Mucosa of rectum (tissue), 2 donors: ENCODE data around the gene TNIK.

Source experiments
- H3K27ac ChIP-seq, 2 donors: one replicate each; pipeline ENCODE4 v1.7.0; 2013; ENCODE audit warnings: inconsistent platforms in 2 of 2, low read depth in 2 of 2, low read length in 2 of 2
- H3K27me3 ChIP-seq, 2 donors: one replicate each; pipeline ENCODE4 v1.7.0; 2013; ENCODE audit warnings: low read length in 2 of 2; ENCODE audit not compliant: control insufficient read depth in 2 of 2, insufficient read depth in 2 of 2
- H3K36me3 ChIP-seq, 2 donors: one replicate each; pipeline ENCODE4 v1.7.0; 2013; ENCODE audit warnings: low read length in 2 of 2; ENCODE audit not compliant: control insufficient read depth in 2 of 2, insufficient read depth in 2 of 2
- H3K4me1 ChIP-seq, 2 donors: one replicate each; pipeline ENCODE4 v1.7.0; 2013; ENCODE audit warnings: low read length in 2 of 2, mild to moderate bottlenecking in 1 of 2; ENCODE audit not compliant: control insufficient read depth in 2 of 2, insufficient read depth in 2 of 2
- H3K4me3 ChIP-seq, 2 donors: one replicate each; pipeline ENCODE4 v1.7.0; 2013; ENCODE audit warnings: low read length in 2 of 2
- H3K9ac ChIP-seq, 2 donors: one replicate each; pipeline ENCODE4 v1.7.0; 2013; ENCODE audit warnings: low read length in 2 of 2, low read depth in 1 of 2, mild to moderate bottlenecking in 1 of 2
- H3K9me3 ChIP-seq, 2 donors: one replicate each; pipeline ENCODE4 v1.7.0; 2013; ENCODE audit warnings: low read length in 2 of 2; ENCODE audit not compliant: control insufficient read depth in 2 of 2
- donor health status: healthy.
- donor health status: Normal muscosa, but diverticular disease.

The TNIK gene

DNA sequence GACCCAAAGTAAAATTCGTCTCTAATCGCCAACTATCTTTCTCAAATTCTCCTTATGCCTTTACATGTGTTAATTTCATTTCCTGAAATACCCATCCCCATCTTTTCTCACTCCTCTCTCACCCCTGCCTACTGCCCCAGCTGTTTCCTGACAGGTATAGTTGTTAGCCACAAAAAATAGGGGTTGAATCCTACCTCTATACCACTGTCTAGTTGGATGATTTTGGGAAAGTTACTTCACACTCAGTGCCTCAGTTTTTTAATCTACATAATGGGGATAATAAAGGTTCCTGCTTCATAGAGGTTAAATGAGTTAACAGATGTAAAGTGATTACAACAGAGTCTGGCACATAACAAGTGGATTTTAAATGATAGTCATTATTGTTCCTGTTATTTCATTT, 189.7 kb downstream of the TNIK start:
- Histone ChIP-seq H3K27me3 (no peaks in the 10 kb centered on the region), H3K9ac (no peak overlapping the region), H3K9me3 (no peaks in the 10 kb centered on the region), H3K4me3 (no peak overlapping the region), H3K4me1 (no peaks in the 10 kb centered on the region), H3K27ac (no peak overlapping the region), H3K36me3 (no peaks in the 10 kb centered on the region)

DNA sequence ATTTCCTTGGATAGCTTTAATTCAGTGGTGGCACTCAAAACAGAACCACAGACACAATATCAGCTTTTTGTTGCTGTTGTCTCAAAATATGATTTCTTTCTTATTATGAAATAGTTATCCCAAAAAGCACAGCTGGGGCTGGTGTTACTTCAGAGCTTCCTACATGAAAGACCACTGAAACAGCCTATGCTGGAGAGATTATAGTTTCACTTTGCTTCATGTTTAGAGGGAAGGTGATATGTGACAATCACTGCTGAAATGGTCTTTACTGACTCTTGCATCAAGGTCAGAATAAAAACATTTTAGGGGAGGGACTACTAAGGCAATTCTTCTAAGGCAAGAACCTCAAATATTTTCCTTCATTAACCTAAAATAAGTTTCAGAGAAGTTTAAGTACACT, 190.7 kb downstream of the TNIK start:
- Histone ChIP-seq H3K4me1 (no peaks in the 10 kb centered on the region), H3K36me3 (no peaks in the 10 kb centered on the region), H3K4me3 (no peak overlapping the region), H3K9me3 (no peaks in the 10 kb centered on the region), H3K9ac (no peak overlapping the region), H3K27me3 (no peaks in the 10 kb centered on the region), H3K27ac (no peak overlapping the region)

- H3K27ac ChIP-seq, result no peak overlapping the region
- H3K9me3 ChIP-seq, result no peaks in the 10 kb centered on the region
- no peaks in the 10 kb centered on the region for H3K4me1 ChIP-seq
- H3K27me3 ChIP-seq, result no peaks in the 10 kb centered on the region
- no peak overlapping the region for H3K4me3 ChIP-seq
- H3K9ac ChIP-seq, result no peak overlapping the region
- no peaks in the 10 kb centered on the region for H3K36me3 ChIP-seq
Observed at GRCh38 chr3:171268677-171269076, 191.5 kb downstream of the TNIK start.

GRCh38 chr3:171267104-171267503, 193.1 kb downstream of the TNIK start:
- H3K27me3 ChIP-seq, result no peaks in the 10 kb centered on the region
- H3K9ac ChIP-seq, result no peak overlapping the region
- H3K4me3 ChIP-seq, result no peak overlapping the region
- no peak overlapping the region for H3K27ac ChIP-seq
- H3K4me1 ChIP-seq, result no peaks in the 10 kb centered on the region
- H3K36me3 ChIP-seq, result no peaks in the 10 kb centered on the region
- H3K9me3 ChIP-seq, result no peaks in the 10 kb centered on the region

GRCh38 chr3:171266740-171267073, 193.5 kb downstream of the TNIK start:
- Histone ChIP-seq H3K36me3 (no peaks in the 10 kb centered on the region), H3K9me3 (no peaks in the 10 kb centered on the region), H3K27me3 (no peaks in the 10 kb centered on the region), H3K9ac (no peak overlapping the region), H3K4me3 (no peak overlapping the region), H3K27ac (no peak overlapping the region), H3K4me1 (peaks cover 0 to 2% of the 10 kb centered on the region in 2 donors)

DNA sequence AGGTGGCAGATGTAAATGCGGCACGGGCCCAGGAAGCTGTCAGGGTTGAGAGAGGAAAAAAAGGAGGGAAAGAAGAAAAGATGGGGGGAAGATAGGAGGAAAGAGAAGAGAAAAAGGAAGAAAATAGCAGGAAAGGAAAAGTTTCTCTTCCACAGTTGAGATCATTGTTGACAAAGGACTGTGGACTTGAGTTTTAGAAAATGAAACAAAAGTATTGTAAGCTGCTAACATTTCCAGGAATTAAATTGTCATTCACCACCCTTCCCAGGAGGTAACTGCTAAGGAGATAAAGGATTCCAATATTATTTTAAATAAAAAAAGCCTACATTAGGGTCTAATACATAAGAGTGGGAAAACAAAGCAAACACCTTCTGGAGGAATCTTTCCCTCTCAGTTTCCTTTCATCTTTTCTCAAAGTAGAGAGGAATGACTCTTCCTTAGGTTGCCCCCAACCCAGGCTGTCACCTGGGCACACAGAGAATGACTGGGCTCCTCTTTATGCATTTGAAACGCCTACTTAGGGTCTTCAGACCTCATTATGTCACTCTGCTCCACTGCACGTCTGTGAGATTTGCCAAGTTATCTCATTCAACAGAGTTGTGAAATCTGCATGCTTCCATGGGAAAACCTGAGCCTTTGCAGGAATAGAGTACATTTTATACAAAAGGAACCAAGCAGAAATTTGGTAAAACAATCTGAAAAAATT, 194.0 kb downstream of the TNIK start:
- Histone ChIP-seq H3K27ac (no peak overlapping the region), H3K9ac (no peak overlapping the region), H3K27me3 (no peaks in the 10 kb centered on the region), H3K4me3 (no peak overlapping the region), H3K36me3 (no peaks in the 10 kb centered on the region), H3K9me3 (no peaks in the 10 kb centered on the region), H3K4me1 (peaks cover 0 to 7% of the 10 kb centered on the region in 2 donors)

GRCh38 chr3:171264758-171265157, 195.4 kb downstream of the TNIK start:
- Histone ChIP-seq H3K4me3 (no peak overlapping the region), H3K27me3 (no peaks in the 10 kb centered on the region), H3K4me1 (peaks cover 0 to 11% of the 10 kb centered on the region in 2 donors), H3K36me3 (no peaks in the 10 kb centered on the region), H3K9me3 (no peaks in the 10 kb centered on the region), H3K27ac (no peak overlapping the region), H3K9ac (no peak overlapping the region)

DNA sequence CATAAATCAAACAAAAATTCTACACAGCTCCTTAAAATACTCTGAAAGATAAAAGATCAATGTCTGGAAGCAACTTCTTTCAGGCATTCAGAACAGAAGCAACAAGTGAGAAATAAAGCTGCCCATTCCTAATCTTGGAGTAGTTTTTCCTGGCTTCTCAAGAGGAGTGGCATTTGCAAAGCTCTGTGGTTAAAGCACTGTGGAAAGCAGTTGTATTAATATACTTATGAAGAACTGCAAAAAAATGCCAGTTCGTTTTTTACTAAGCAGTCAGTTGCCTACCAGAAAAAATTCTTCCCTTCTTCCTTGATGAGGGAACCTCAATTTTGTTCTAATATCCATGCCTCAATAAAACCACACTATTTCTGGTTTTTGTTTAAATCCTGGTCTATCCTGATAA, 197.8 kb downstream of the TNIK start:
- Histone ChIP-seq H3K9me3 (no peaks in the 10 kb centered on the region), H3K9ac (no peak overlapping the region), H3K36me3 (no peaks in the 10 kb centered on the region), H3K4me3 (no peak overlapping the region), H3K27ac (no peak overlapping the region), H3K4me1 (peaks cover 0 to 11% of the 10 kb centered on the region in 2 donors), H3K27me3 (no peaks in the 10 kb centered on the region)

GRCh38 chr3:171261487-171261886, 198.7 kb downstream of the TNIK start:
- Histone ChIP-seq H3K4me3 (no peak overlapping the region), H3K36me3 (no peaks in the 10 kb centered on the region), H3K9ac (no peak overlapping the region), H3K4me1 (peaks cover 0 to 11% of the 10 kb centered on the region in 2 donors), H3K27ac (peak overlapping the region; percentile 52 to 56), H3K9me3 (no peaks in the 10 kb centered on the region), H3K27me3 (no peaks in the 10 kb centered on the region)

DNA sequence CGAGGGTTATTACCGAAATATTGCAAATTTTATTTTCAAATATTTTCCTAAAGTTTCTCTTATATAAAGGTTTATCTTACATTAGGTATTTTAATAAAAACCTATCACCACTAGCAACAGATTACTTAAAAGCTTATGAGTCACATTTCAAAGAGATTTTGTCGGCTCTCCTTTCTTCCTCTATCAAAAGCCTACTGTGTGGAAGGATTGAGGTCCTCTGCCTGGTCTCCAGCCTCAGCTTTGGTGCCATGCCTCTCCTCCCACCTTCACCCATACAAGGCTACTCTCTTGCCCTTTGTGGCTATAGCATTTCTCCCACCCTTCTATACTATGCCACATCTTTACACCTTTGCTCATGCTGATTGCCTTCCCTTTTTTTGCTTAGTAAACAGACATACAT, 199.3 kb downstream of the TNIK start:
- Histone ChIP-seq H3K9me3 (no peaks in the 10 kb centered on the region), H3K4me3 (no peak overlapping the region), H3K27ac (peak overlapping the region; percentile 52 to 56), H3K36me3 (no peaks in the 10 kb centered on the region), H3K4me1 (peaks cover 0 to 11% of the 10 kb centered on the region in 2 donors), H3K9ac (no peak overlapping the region), H3K27me3 (no peaks in the 10 kb centered on the region)

DNA sequence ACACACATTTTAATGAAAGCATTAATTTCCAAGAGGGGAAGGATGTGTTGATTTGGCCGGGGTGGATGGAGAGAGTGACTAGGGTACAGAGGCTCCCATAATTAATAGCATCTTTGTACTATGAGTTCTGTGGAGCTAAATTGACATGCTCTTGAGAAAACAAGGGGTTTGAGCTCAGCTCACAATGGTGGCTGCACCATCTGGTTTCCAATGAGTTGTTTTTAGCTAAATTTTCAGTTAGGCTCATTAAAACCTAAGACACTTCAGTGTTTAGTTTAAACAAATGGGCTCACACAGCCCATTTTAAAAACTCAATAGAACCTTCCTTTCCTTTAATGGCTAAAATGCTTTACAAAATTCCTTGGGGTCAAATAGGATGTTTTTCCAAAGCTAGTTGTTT, 199.7 kb downstream of the TNIK start:
- Histone ChIP-seq H3K9me3 (no peaks in the 10 kb centered on the region), H3K36me3 (no peaks in the 10 kb centered on the region), H3K9ac (no peak overlapping the region), H3K4me1 (peaks cover 0 to 11% of the 10 kb centered on the region in 2 donors), H3K27me3 (no peaks in the 10 kb centered on the region), H3K4me3 (no peak overlapping the region), H3K27ac (no peak overlapping the region)
